ENCODE data around the gene MAD1L1.
"Not testable (repeated sequence)": the region's sequence is repeated elsewhere in the genome, so short reads cannot be mapped to it uniquely, and the experiment has no call there.

The MAD1L1 gene

GRCh38 chr7:2066251-2066919 lies 166.4 kb downstream of the MAD1L1 start:
- TF ChIP-seq CTCF (conservative IDR thresholded peaks at IDR 0.05) = no peak

GRCh38 chr7:2065528-2065927 lies 167.2 kb downstream of the MAD1L1 start:
- no peak overlapping the region for H3K27ac ChIP-seq
- no peak for TF ChIP-seq CTCF (conservative IDR thresholded peaks at IDR 0.05)

More at GRCh38 chr7:2066251-2066919, 166.4 kb downstream of the MAD1L1 start:
- no peak overlapping the region for H3K27ac ChIP-seq

- TF ChIP-seq CTCF (conservative IDR thresholded peaks at IDR 0.05) = no peak
- H3K27ac ChIP-seq = no peak overlapping the region
Measured at GRCh38 chr7:2063563-2064260, 169.0 kb downstream of the MAD1L1 start.

- no peak for TF ChIP-seq CTCF (conservative IDR thresholded peaks at IDR 0.05)
- H3K27ac ChIP-seq = no peak overlapping the region
Measured at GRCh38 chr7:2062648-2063047, 170.1 kb downstream of the MAD1L1 start.

- TF ChIP-seq CTCF (conservative IDR thresholded peaks at IDR 0.05) = no peak
- H3K27ac ChIP-seq = no peak overlapping the region
Measured at GRCh38 chr7:2060701-2061100, 172.0 kb downstream of the MAD1L1 start.

- no peak overlapping the region for H3K27ac ChIP-seq
- no peak for TF ChIP-seq CTCF (conservative IDR thresholded peaks at IDR 0.05)
Measured at GRCh38 chr7:2059964-2060700, 172.6 kb downstream of the MAD1L1 start.

- H3K27ac ChIP-seq = not testable (repeated sequence)
Measured at GRCh38 chr7:2058246-2058645, 174.5 kb downstream of the MAD1L1 start.
